ENCODE measurements around the gene USE1.

USE1 gene

DNA sequence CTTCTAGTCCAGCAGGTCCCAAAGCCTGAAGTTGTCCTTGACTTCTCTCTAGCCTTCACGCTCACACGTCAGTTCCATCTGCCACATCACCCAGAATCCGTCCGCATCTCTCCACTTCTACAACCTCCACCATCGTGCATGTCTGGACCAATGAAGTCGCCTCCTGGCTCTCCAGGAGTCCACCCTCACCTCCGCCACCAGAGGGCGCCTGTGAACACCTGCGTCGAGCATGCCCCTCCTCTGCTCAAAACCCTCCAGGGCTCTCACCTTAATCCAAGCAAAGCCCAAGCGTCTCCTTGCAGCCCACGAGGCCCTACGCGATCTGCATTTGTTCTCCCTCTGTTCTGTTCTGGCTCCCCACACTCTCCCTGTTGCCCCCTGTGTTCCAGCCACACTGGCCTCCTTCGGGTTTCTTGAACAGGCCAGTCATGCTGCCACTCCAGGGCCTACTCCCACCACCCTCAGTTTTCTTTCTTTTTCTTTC is 45.7 kb downstream of the USE1 start:
- H3K36me3 ChIP-seq (ENCODE audit: control insufficient read depth, insufficient read depth, low read length): no peaks in the 10 kb centered on the region
- H3K4me3 ChIP-seq (replicated peaks; ENCODE audit: low read depth, low read length): no peak overlapping the region
- TF ChIP-seq, protein P1, sequence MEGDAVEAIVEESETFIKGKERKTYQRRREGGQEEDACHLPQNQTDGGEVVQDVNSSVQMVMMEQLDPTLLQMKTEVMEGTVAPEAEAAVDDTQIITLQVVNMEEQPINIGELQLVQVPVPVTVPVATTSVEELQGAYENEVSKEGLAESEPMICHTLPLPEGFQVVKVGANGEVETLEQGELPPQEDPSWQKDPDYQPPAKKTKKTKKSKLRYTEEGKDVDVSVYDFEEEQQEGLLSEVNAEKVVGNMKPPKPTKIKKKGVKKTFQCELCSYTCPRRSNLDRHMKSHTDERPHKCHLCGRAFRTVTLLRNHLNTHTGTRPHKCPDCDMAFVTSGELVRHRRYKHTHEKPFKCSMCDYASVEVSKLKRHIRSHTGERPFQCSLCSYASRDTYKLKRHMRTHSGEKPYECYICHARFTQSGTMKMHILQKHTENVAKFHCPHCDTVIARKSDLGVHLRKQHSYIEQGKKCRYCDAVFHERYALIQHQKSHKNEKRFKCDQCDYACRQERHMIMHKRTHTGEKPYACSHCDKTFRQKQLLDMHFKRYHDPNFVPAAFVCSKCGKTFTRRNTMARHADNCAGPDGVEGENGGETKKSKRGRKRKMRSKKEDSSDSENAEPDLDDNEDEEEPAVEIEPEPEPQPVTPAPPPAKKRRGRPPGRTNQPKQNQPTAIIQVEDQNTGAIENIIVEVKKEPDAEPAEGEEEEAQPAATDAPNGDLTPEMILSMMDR (IDR thresholded peaks at IDR 0.05; ENCODE audit: insufficient read depth, low read length, poor library complexity, severe bottlenecking): peak; percentile 94
- peak; percentile 83 for DNase-seq (ENCODE audit: extremely low read depth, insufficient read length)
- H3K27me3 ChIP-seq (replicated peaks; ENCODE audit: control insufficient read depth, insufficient read depth, low read length): no peaks in the 10 kb centered on the region

DNA sequence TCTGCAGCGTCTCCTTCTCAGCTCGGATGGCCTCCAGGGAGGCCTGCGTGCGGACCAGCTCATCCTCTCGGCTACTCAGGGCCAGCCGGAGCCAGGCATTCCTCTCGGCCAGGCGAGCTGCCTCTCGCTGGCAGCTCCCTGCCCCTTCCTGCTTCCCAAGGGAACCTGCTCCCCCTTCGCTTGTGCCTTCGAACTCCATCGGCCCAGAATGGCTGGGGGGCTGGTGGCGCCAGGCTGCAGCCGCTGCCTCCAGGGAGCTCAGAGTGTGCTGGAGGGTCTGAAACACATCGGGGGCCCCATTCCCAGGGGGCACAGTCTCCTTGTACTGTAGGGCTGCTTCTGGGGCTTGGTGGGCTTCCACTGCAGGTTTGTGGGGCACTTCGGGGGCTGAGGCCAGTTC is 47.4 kb downstream of the USE1 start:
- no peak for DNase-seq (ENCODE audit: extremely low read depth, insufficient read length)
- Histone ChIP-seq H3K4me3 (replicated peaks; ENCODE audit: low read depth, low read length) (no peak overlapping the region), H3K27me3 (replicated peaks; ENCODE audit: control insufficient read depth, insufficient read depth, low read length) (no peaks in the 10 kb centered on the region), H3K36me3 (ENCODE audit: control insufficient read depth, insufficient read depth, low read length) (no peaks in the 10 kb centered on the region)
- TF ChIP-seq, protein P1 (IDR thresholded peaks at IDR 0.05; ENCODE audit: insufficient read depth, low read length, poor library complexity, severe bottlenecking): no peak

DNA sequence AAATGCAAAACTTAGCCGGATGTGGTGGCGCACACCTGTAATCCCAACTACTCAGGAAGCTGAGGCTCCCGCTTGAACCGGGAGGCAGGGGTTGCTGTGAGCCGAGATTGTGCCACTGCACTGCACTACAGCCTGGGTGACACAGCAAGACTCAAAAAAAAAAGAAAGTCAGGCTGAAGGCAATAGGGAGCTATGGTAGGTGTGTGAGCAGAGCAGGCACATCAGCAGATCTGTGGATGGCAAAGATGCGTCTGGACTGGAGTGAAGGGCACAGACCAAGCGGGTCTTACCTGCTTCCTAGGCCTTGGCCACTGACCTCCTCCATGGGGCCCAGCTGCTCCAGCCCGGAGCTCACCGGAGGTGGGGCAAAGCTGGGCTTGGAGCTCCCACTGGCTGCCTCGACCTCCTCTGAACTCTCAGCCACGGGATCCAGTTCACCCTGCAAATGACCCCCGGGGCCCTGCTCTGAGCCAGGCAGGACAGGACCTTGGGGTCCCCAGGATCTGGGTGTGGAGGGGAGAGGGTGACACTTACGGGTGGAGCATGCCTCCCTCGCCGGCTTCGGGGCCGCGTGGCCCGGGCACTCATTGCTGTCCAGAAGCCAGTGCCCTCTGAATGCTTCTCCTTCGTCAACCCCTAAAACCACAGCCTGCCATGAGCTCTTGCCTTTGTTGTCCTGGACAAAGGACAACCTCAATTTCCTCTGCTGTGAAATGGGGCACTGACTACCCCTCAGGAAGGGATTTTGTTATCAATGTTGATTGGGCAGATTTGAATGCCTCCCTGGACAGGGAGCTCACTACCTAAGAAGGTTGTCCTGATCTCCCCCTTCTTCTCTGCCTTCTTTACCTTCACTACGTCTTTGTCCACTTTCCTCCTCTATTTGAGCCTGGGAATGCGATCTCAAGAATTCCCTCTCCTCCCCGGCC is 48.8 kb downstream of the USE1 start:
- H3K36me3 ChIP-seq (ENCODE audit: control insufficient read depth, insufficient read depth, low read length): no peaks in the 10 kb centered on the region; the same call in 1 of the 2 replicates
- DNase-seq (ENCODE audit: extremely low read depth, insufficient read length): no peak
- no peak overlapping the region for H3K4me3 ChIP-seq (replicated peaks; ENCODE audit: low read depth, low read length)
- no peaks in the 10 kb centered on the region for H3K27me3 ChIP-seq (replicated peaks; ENCODE audit: control insufficient read depth, insufficient read depth, low read length)
- TF ChIP-seq, protein P1 (IDR thresholded peaks at IDR 0.05; ENCODE audit: insufficient read depth, low read length, poor library complexity, severe bottlenecking): no peak

DNA sequence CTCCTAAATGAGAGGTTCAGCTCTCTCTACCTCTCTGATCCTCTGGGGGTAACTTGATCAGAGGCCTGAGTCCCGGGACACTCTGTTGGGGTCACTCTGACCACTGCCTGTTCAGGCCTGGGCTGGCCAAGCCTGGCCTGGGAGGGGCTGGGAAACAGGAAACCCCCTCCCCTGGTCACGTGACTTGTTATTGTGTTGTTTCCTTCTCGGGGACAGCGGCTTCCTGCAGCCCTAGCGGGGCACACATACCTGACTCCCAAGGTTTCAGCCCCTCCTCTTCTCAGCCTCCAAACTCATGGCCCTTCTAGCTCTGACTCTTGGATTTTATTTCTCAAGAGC is 49.5 kb downstream of the USE1 start, which contains the start of gene USHBP1:
Gene USHBP1 (minus strand): TSS at position 105 of the 339 bp plus-strand sequence. CDS start 446 bp downstream, outside the sequence.
- no peaks in the 10 kb centered on the region for H3K27me3 ChIP-seq (replicated peaks; ENCODE audit: control insufficient read depth, insufficient read depth, low read length)
- TF ChIP-seq, protein P1 (IDR thresholded peaks at IDR 0.05; ENCODE audit: insufficient read depth, low read length, poor library complexity, severe bottlenecking): no peak
- DNase-seq (ENCODE audit: extremely low read depth, insufficient read length): no peak
- H3K4me3 ChIP-seq (replicated peaks; ENCODE audit: low read depth, low read length): no peak within 1 kb of the TSS
- no peaks in the 10 kb centered on the region; the same call in 1 of the 2 replicates for H3K36me3 ChIP-seq (ENCODE audit: control insufficient read depth, insufficient read depth, low read length)

DNA sequence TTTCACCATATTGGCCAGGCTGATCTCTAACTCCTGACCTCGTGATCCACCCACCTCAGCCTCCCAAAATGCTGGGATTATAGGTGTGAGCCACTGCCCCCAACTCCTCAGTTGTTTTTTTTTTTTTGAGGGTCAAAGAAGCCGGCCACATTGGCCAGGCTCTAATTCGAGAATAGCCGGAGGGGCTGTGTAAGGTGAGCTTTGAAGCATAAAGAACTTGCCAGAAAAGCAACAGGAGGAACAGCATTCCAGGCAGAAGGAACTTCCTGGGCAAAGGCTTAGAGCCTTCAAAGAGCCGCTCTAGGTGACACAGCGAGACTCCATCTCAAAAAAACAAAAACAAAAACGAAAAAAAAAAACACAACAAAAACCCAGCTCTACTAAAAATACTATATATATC is 50.9 kb downstream of the USE1 start:
- TF ChIP-seq, protein P1 (IDR thresholded peaks at IDR 0.05; ENCODE audit: insufficient read depth, low read length, poor library complexity, severe bottlenecking): no peak
- no peak for DNase-seq (ENCODE audit: extremely low read depth, insufficient read length)
- Histone ChIP-seq H3K4me3 (replicated peaks; ENCODE audit: low read depth, low read length) (no peak overlapping the region), H3K27me3 (replicated peaks; ENCODE audit: control insufficient read depth, insufficient read depth, low read length) (no peaks in the 10 kb centered on the region), H3K36me3 (ENCODE audit: control insufficient read depth, insufficient read depth, low read length) (no peaks in the 10 kb centered on the region; the same call in 1 of the 2 replicates)

All from GM06990 (cell line).